Measurements from ENCODE around the gene PDE11A.

GRCh38 chr2:178056345-178056744 is 16.2 kb downstream of the PDE11A start:
- TF ChIP-seq EP300 (IDR thresholded peaks at IDR 0.05) (no peak), JUN (IDR thresholded peaks at IDR 0.05) (no peak), REST (IDR thresholded peaks at IDR 0.05) (no peak), MAX (IDR thresholded peaks at IDR 0.05) (no peak), CTCF (IDR thresholded peaks at IDR 0.05) (no peak), POLR2A (IDR thresholded peaks at IDR 0.05; ENCODE audit: low read length) (no peak), USF2 (IDR thresholded peaks at IDR 0.05) (no peak), NPAS2 (CRISPR knock-in tag; IDR thresholded peaks at IDR 0.05; ENCODE audit: borderline replicate concordance) (no peak), MAZ (IDR thresholded peaks at IDR 0.05; ENCODE audit: borderline replicate concordance, low read depth, low read length) (no peak), RNF2 (IDR thresholded peaks at IDR 0.05; ENCODE audit: borderline replicate concordance, low read depth) (no peak), PBX3 (IDR thresholded peaks at IDR 0.05) (no peak), CHD2 (IDR thresholded peaks at IDR 0.05; ENCODE audit: low read length, partially characterized antibody) (no peak), JUNB (IDR thresholded peaks at IDR 0.05) (no peak)

Measured in A549 (cell line).